Measurements from ENCODE around the gene SP7.

DNA sequence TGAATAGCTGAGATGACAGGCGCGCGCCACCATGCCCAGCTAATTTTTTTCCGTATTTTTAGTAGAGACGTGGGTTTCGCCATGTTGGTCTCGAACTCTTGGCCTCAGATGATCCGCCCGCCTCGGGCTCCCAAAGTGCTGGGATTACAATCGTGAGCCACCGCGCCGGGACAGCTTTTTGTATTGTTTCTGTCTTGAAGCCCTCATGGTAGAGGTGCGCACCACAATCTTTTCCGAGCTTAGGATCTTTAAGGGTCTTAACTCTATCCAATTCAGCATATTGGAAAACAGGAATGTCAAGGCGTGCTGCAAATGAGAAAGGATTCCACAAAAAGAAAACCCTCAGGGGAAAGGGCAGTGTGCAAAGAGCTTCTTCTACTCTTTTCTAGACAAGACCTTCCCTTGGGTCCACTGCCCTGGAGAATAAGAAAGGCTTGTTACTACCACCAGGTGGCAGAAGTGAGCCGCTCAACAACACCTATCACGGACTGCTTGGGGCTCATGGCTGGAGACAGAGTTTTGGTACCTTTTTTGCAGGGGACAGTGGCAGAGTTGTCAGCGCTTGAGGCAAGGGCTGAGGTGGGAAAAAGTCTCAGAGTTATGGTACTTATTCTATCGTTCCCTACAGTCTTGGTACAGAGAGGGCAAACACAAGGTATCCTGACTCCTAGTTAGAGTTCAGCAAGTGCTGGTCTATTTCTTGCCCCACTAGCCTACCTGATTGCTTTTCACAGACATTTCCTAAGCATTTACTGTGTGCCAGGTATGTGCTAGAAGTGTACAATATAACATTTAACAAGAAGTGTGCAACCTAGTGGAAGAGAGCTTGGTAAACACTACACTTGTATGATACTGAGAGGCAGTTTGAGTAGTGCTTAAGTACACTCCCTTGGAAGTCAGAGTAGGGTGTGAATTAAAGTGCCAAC lies 16.4 kb upstream of the SP7 start:
- TF ChIP-seq TCF7L2 (IDR thresholded peaks at IDR 0.05; ENCODE audit: low read depth, low read length) (no peak), POLR2AphosphoS5 (IDR thresholded peaks at IDR 0.05; ENCODE audit: low read depth, low read length) (no peak; the same call in 1 of the 2 replicates), CTCF (IDR thresholded peaks at IDR 0.05) (peak; percentile 89)
- TF ChIP-seq, protein P1, sequence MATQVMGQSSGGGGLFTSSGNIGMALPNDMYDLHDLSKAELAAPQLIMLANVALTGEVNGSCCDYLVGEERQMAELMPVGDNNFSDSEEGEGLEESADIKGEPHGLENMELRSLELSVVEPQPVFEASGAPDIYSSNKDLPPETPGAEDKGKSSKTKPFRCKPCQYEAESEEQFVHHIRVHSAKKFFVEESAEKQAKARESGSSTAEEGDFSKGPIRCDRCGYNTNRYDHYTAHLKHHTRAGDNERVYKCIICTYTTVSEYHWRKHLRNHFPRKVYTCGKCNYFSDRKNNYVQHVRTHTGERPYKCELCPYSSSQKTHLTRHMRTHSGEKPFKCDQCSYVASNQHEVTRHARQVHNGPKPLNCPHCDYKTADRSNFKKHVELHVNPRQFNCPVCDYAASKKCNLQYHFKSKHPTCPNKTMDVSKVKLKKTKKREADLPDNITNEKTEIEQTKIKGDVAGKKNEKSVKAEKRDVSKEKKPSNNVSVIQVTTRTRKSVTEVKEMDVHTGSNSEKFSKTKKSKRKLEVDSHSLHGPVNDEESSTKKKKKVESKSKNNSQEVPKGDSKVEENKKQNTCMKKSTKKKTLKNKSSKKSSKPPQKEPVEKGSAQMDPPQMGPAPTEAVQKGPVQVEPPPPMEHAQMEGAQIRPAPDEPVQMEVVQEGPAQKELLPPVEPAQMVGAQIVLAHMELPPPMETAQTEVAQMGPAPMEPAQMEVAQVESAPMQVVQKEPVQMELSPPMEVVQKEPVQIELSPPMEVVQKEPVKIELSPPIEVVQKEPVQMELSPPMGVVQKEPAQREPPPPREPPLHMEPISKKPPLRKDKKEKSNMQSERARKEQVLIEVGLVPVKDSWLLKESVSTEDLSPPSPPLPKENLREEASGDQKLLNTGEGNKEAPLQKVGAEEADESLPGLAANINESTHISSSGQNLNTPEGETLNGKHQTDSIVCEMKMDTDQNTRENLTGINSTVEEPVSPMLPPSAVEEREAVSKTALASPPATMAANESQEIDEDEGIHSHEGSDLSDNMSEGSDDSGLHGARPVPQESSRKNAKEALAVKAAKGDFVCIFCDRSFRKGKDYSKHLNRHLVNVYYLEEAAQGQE (IDR thresholded peaks at IDR 0.05; ENCODE audit: insufficient read depth in 1 of 2, low read depth in 2 of 2, low read length in 1 of 2): no peak

Measured in Panc1 (cell line).